ENCODE results near the gene PPP1R2. TPM values are rescaled to one million over a fixed set of nuclear protein-coding genes. Genes with fewer than 3 reads are reported as not detected.

The PPP1R2 gene
- polyA plus RNA-seq, 1 donor from 2014 or later, result 113 TPM

DNA sequence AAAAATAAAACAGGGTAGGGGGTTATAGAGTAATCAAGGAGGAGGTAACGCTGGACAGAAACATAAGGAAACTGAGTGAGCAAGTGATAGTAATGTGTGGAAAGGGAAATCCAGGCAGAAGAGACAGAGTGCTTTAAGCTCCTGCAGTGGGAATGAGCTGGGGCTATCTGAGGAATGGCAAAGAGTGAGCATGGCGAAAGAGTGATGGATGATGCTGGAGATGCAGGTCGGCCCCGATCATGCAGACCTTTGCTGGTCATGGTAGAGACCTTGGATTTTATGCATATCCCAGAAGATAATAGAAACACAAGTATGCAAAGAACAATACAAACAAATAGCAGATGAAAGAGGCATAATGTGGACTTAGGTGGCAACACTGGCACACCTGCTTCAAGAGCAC, 74.3 kb downstream of the PPP1R2 start:
- Histone ChIP-seq H3K79me2 (replicated peaks; ENCODE audit: insufficient read depth, low read length) (no peaks in the 10 kb centered on the region), H3K9me2 (ENCODE audit: insufficient read depth, low read length) (no peaks in the 10 kb centered on the region), H3K4me2 (ENCODE audit: low read length) (no peak overlapping the region), H3K27me3 (ENCODE audit: insufficient read depth, low read depth, low read length) (no peaks in the 10 kb centered on the region), H3K27ac (ENCODE audit: low read length) (no peak overlapping the region), H3K9me3 (ENCODE audit: low read length) (no peaks in the 10 kb centered on the region), H3K9ac (ENCODE audit: low read length) (no peak overlapping the region), H3F3A (ENCODE audit: insufficient read depth, low read length, poor library complexity, severe bottlenecking) (no peaks in the 10 kb centered on the region), H2AFZ (ENCODE audit: low read depth, low read length) (no peak overlapping the region), H4K20me1 (ENCODE audit: insufficient read depth) (no peaks in the 10 kb centered on the region), H3K36me3 (ENCODE audit: insufficient read depth, low read length) (no peaks in the 10 kb centered on the region), H3K4me3 (ENCODE audit: low read length) (no peak overlapping the region)
- TF ChIP-seq TAF1 (IDR thresholded peaks at IDR 0.05; ENCODE audit: low read depth), result no peak
- no peak for TF ChIP-seq POLR2AphosphoS5 (IDR thresholded peaks at IDR 0.05)
- no peak for TF ChIP-seq EZH2 (IDR thresholded peaks at IDR 0.05; ENCODE audit: borderline replicate concordance, insufficient read depth, low read length, poor library complexity, severe bottlenecking)

DNA sequence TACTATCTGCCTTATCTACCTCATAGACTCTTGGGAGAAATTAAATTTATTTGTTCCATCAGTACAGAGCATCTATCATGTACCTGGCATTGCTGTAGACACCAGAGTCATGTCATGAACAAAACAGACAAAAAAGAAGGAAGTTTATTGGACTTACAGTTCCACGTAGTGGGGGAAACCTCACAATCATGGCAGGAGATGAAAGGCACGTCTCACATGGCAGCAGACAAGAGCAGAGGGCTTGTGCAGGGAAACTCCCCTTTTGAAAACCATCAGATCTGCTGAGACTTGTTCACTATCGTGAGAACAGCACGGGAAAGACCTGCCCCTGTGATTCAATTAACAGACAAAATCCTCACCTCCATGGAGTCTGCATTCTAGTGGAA, 74.7 kb downstream of the PPP1R2 start:
- H4K20me1 ChIP-seq (ENCODE audit: insufficient read depth), result no peaks in the 10 kb centered on the region
- TF ChIP-seq REST (IDR thresholded peaks at IDR 0.05; ENCODE audit: borderline replicate concordance), result no peak
- no peaks in the 10 kb centered on the region for H3F3A ChIP-seq (ENCODE audit: insufficient read depth, low read length, poor library complexity, severe bottlenecking)
- no peaks in the 10 kb centered on the region for H3K9me2 ChIP-seq (ENCODE audit: insufficient read depth, low read length)
- H3K79me2 ChIP-seq (replicated peaks; ENCODE audit: insufficient read depth, low read length), result no peaks in the 10 kb centered on the region
- H3K4me3 ChIP-seq (ENCODE audit: low read length), result no peak overlapping the region
- H3K4me2 ChIP-seq (ENCODE audit: low read length), result no peak overlapping the region
- no peak overlapping the region for H3K27ac ChIP-seq (ENCODE audit: low read length)
- H3K9ac ChIP-seq (ENCODE audit: low read length), result no peak overlapping the region
- H3K27me3 ChIP-seq (ENCODE audit: insufficient read depth, low read depth, low read length), result no peaks in the 10 kb centered on the region
- no peak overlapping the region for H2AFZ ChIP-seq (ENCODE audit: low read depth, low read length)
- H3K36me3 ChIP-seq (ENCODE audit: insufficient read depth, low read length), result no peaks in the 10 kb centered on the region
- H3K9me3 ChIP-seq (ENCODE audit: low read length), result no peaks in the 10 kb centered on the region

GRCh38 chr3:195467641-195468390, 75.3 kb downstream of the PPP1R2 start:
- Histone ChIP-seq H3K36me3 (ENCODE audit: insufficient read depth, low read length) (no peaks in the 10 kb centered on the region), H3K9me2 (ENCODE audit: insufficient read depth, low read length) (no peaks in the 10 kb centered on the region), H3K9ac (ENCODE audit: low read length) (no peak overlapping the region), H4K20me1 (ENCODE audit: insufficient read depth) (no peaks in the 10 kb centered on the region), H3K9me3 (ENCODE audit: low read length) (no peaks in the 10 kb centered on the region), H3K27me3 (ENCODE audit: insufficient read depth, low read depth, low read length) (no peaks in the 10 kb centered on the region), H3K4me3 (ENCODE audit: low read length) (no peak overlapping the region), H2AFZ (ENCODE audit: low read depth, low read length) (no peak overlapping the region), H3K79me2 (replicated peaks; ENCODE audit: insufficient read depth, low read length) (no peaks in the 10 kb centered on the region), H3F3A (ENCODE audit: insufficient read depth, low read length, poor library complexity, severe bottlenecking) (no peaks in the 10 kb centered on the region), H3K4me2 (ENCODE audit: low read length) (no peak overlapping the region), H3K27ac (ENCODE audit: low read length) (no peak overlapping the region)
- TF ChIP-seq MXI1 (conservative IDR thresholded peaks at IDR 0.05; ENCODE audit: poor library complexity, severe bottlenecking) (no peak), RAD21 (conservative IDR thresholded peaks at IDR 0.05) (no peak), POLR2AphosphoS5 (IDR thresholded peaks at IDR 0.05) (no peak), SMC3 (conservative IDR thresholded peaks at IDR 0.05; ENCODE audit: poor library complexity) (no peak), REST (IDR thresholded peaks at IDR 0.05; ENCODE audit: borderline replicate concordance) (no peak), EP300 (conservative IDR thresholded peaks at IDR 0.05; ENCODE audit: poor library complexity, severe bottlenecking) (no peak), CTCF (IDR thresholded peaks at IDR 0.05; ENCODE audit: poor library complexity, severe bottlenecking) (no peak), EZH2 (IDR thresholded peaks at IDR 0.05; ENCODE audit: borderline replicate concordance, insufficient read depth, low read length, poor library complexity, severe bottlenecking) (no peak), TAF1 (IDR thresholded peaks at IDR 0.05; ENCODE audit: low read depth) (no peak)
